ENCODE measurements around the gene SELENOO.

The SELENOO gene

DNA sequence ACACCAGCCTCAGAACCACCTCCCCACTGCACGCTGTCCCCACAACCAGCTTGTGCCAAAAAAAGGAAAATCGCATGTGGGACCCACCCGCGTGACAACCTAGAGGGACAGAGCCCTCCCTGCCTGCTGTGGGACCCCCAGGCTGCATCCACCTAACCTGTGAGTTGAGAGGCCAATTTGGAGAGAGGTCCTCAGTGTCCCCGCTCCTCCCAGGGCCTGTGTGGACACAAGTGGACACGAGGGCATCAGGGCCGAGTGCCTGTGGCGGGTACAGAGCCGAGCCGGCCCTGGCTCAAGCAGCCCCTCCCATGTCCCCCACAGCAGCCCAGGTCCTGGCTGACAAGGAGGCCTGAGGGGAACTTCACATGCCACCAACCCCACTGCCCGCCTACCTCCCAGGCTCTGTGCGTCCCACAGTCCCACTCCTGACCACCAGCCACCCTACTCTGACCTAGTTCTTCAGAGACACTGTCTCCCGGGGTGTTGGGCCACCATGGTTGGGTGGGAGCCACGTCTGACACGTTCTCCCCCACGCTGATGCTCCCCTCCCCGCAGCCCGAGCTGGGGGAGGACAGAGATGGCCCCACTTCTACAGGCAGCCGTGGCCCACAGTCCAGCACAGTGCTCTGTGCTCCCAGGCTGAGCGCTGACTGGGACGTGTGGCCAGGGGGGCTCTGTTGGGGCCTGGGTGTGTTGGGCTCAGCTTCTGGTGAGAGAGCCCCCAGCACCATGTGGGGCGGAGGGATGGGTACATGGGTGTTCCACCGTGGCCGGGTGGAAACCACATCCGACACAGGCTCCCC, 19.2 kb downstream of the SELENOO start:
- in situ Hi-C loops (cut with MboI; ENCODE audit: low pct_unique_long_range_greater_than_20kb, low sequenced_read_pairs, unreplicated experiment), result no loop called here
- DNase-seq (ENCODE audit: low spot score), result no peak
- TF ChIP-seq, protein P1, sequence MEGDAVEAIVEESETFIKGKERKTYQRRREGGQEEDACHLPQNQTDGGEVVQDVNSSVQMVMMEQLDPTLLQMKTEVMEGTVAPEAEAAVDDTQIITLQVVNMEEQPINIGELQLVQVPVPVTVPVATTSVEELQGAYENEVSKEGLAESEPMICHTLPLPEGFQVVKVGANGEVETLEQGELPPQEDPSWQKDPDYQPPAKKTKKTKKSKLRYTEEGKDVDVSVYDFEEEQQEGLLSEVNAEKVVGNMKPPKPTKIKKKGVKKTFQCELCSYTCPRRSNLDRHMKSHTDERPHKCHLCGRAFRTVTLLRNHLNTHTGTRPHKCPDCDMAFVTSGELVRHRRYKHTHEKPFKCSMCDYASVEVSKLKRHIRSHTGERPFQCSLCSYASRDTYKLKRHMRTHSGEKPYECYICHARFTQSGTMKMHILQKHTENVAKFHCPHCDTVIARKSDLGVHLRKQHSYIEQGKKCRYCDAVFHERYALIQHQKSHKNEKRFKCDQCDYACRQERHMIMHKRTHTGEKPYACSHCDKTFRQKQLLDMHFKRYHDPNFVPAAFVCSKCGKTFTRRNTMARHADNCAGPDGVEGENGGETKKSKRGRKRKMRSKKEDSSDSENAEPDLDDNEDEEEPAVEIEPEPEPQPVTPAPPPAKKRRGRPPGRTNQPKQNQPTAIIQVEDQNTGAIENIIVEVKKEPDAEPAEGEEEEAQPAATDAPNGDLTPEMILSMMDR (IDR thresholded peaks at IDR 0.05; ENCODE audit: extremely low read depth, insufficient read depth, missing control alignments), result no peak

DNA sequence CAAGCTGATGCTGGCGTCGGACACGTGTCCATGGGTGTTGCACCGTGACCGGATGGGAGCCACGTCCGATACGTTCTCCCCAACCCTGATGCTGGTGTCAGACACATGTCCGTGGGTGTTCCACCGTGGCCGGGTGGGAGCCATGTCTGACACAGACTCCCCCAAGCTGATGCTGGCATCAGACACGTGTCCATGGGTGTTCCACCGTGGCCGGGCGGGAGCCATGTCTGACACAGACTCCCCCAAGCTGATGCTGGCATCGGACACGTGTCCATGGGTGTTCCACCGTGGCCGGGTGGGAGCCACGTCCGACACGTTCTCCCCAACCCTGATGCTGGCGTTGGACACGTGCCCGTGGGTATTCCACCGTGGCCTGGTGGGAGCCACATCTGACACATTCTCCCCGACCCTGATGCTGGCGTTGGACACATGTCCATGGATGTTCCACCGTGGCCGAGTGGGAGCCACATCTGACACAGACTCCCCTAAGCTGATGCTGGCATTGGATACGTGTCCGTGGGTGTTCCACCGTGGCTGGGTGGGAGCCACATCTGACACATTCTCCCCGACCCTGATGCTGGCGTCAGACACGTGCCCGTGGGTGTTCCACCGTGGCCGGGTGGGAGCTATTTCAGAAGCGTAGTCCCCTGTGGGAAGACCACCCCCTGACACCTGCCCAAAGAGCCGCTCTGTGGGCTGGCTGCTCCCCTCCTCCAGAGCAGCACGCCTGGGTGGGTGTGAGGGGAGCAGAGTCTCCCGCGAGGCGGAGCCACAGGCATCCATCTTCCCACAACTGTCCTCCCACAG, 20.0 kb downstream of the SELENOO start:
- TF ChIP-seq, protein P1 (IDR thresholded peaks at IDR 0.05; ENCODE audit: extremely low read depth, insufficient read depth, missing control alignments), result no peak
- DNase-seq (ENCODE audit: low spot score), result no peak
- in situ Hi-C loops (cut with MboI; ENCODE audit: low pct_unique_long_range_greater_than_20kb, low sequenced_read_pairs, unreplicated experiment), result no loop called here

GRCh38 chr22:50221410-50222300, 20.8 kb downstream of the SELENOO start:
- in situ Hi-C loops (cut with MboI; ENCODE audit: low pct_unique_long_range_greater_than_20kb, low sequenced_read_pairs, unreplicated experiment), result no loop called here
- TF ChIP-seq, protein P1 (IDR thresholded peaks at IDR 0.05; ENCODE audit: extremely low read depth, insufficient read depth, missing control alignments), result peak; percentile 33
- no peak for DNase-seq (ENCODE audit: low spot score)

- DNase-seq (ENCODE audit: low spot score), result no peak
- TF ChIP-seq, protein P1 (IDR thresholded peaks at IDR 0.05; ENCODE audit: extremely low read depth, insufficient read depth, missing control alignments), result no peak
- in situ Hi-C loops (cut with MboI; ENCODE audit: low pct_unique_long_range_greater_than_20kb, low sequenced_read_pairs, unreplicated experiment), result no loop called here
These were observed 21.7 kb downstream of the SELENOO start for GRCh38 chr22:50222508-50222907.

GRCh38 chr22:50224071-50224470, 23.3 kb downstream of the SELENOO start:
- DNase-seq (ENCODE audit: low spot score), result no peak
- in situ Hi-C loops (cut with MboI; ENCODE audit: low pct_unique_long_range_greater_than_20kb, low sequenced_read_pairs, unreplicated experiment), result no loop called here
- TF ChIP-seq, protein P1 (IDR thresholded peaks at IDR 0.05; ENCODE audit: extremely low read depth, insufficient read depth, missing control alignments), result no peak

Measured in GM13977 (cell line).